Bronchial epithelial cell (primary cell): Measurements from ENCODE around the gene MPO. TPM values are rescaled to one million over a fixed set of nuclear protein-coding genes. Genes with fewer than 3 reads are reported as not detected.
A peak's percentile ranks its signal among the peaks of the same experiment; 100 is the strongest.

Source experiments
- DNase-seq: peaks from one replicate; pipeline ENCODE4 v3.0.0-alpha.2; 2010; ENCODE audit warnings: low read depth
- FAIRE-seq: peaks from 2 replicates; lab custom pipeline; 2011; peaks lifted over from hg19 to GRCh38; lab: Jason Lieb, UNC
- H3K27me3 ChIP-seq: 2 replicates; pipeline ENCODE4 v1.5.1; 2011; ENCODE audit warnings: low read length; ENCODE audit not compliant: control insufficient read depth, insufficient read depth
- H3K36me3 ChIP-seq: 2 replicates; pipeline ENCODE4 v1.5.1; 2011; ENCODE audit warnings: low read length; ENCODE audit not compliant: control insufficient read depth, insufficient read depth
- H3K4me3 ChIP-seq: 2 replicates; pipeline ENCODE4 v1.5.1; 2011; ENCODE audit warnings: mild to moderate bottlenecking, low read depth, low read length, control low read depth
- CTCF ChIP-seq: IDR thresholded peaks from 2 replicates; pipeline ENCODE4 v1.5.1; 2011; ENCODE audit warnings: mild to moderate bottlenecking, moderate library complexity, low read length, control low read depth, inconsistent platforms; ENCODE audit not compliant: insufficient read depth, severe bottlenecking
- total RNA-seq: library from RNA; depleted of rRNA; stranded (reverse); fragments of >200 nt; gene quantifications from 2 replicates; pipeline ENCODE4 v1.2.1, GENCODE V29; 2014

Gene MPO
- total RNA-seq, 1 donor from 2014 or later: not detected

GRCh38 chr17:58269557-58270291 lies 11.0 kb downstream of the MPO start:
- FAIRE-seq (no peak), DNase-seq (no peak)
- Histone ChIP-seq H3K27me3 (peaks cover 3% of the 10 kb centered on the region), H3K36me3 (no peaks in the 10 kb centered on the region), H3K4me3 (no peak overlapping the region)
- no peak for TF ChIP-seq CTCF

- peaks cover 3% of the 10 kb centered on the region for H3K27me3 ChIP-seq
- no peak for FAIRE-seq
- TF ChIP-seq CTCF: no peak
- H3K36me3 ChIP-seq: no peaks in the 10 kb centered on the region
- H3K4me3 ChIP-seq: no peak overlapping the region
- no peak for DNase-seq
These were observed 11.8 kb downstream of the MPO start for GRCh38 chr17:58268774-58269556.

- DNase-seq (no peak), FAIRE-seq (peak; percentile 7)
- TF ChIP-seq CTCF: no peak
- Histone ChIP-seq H3K27me3 (peaks cover 8% of the 10 kb centered on the region), H3K36me3 (no peaks in the 10 kb centered on the region), H3K4me3 (no peak overlapping the region)
These were observed 12.4 kb downstream of the MPO start for GRCh38 chr17:58268326-58268725.

GRCh38 chr17:58267347-58268324 lies 13.1 kb downstream of the MPO start:
- DNase-seq (no peak), FAIRE-seq (no peak)
- no peak overlapping the region for H3K4me3 ChIP-seq
- H3K36me3 ChIP-seq: no peaks in the 10 kb centered on the region
- TF ChIP-seq CTCF: no peak
- peaks cover 8% of the 10 kb centered on the region for H3K27me3 ChIP-seq
